A673 (cell line): ENCODE results near the gene PAN2. TPM values are rescaled to one million over a fixed set of nuclear protein-coding genes. Genes with fewer than 3 reads are reported as not detected.
A peak's percentile ranks its signal among the peaks of the same experiment; 100 is the strongest.

Experiments
- BruUV-seq: library from RNA; stranded (reverse); fragments of 400-500 nt; replicated peaks from 2 replicates; lab custom pipeline; 2021; lab: Mats Ljungman, UMichigan
- CTCF ChIA-PET: fragments of 300-600 bp; sonication (Branson Sonifier 250); formaldehyde crosslinking; loops from one replicate; lab custom pipeline; 2022; ENCODE audit warnings: antibody characterized with exemption; lab: Charles Lee
- POLR2A ChIA-PET: fragments of 300-600 bp; sonication (Branson Sonifier 250); formaldehyde crosslinking; loops from one replicate; lab custom pipeline; 2022; ENCODE audit warnings: antibody characterized with exemption; ENCODE audit not compliant: low non-redundant PET; lab: Charles Lee
- DNase-seq: peaks from one replicate; pipeline ENCODE4 v3.0.0-alpha.2; 2015; ENCODE audit warnings: low spot score
- H3K27ac ChIP-seq: fragments of 200-600 bp; sonication (generic); 2 replicates; pipeline ENCODE4 v1.5.1; 2016; ENCODE audit warnings: mixed run types, low read depth, mild to moderate bottlenecking, mixed read lengths, antibody characterized with exemption, low read length; ENCODE audit not compliant: poor library complexity, severe bottlenecking
- H3K27me3 ChIP-seq: fragments of 200-600 bp; sonication (generic); replicated peaks from 2 replicates; pipeline ENCODE4 v1.6.1; 2017; ENCODE audit warnings: mixed run types, low read depth, mild to moderate bottlenecking, mixed read lengths, antibody characterized with exemption, low read length; ENCODE audit not compliant: insufficient read depth, poor library complexity
- H3K36me3 ChIP-seq: fragments of 200-600 bp; sonication (generic); 2 replicates; pipeline ENCODE4 v1.6.1; 2016; ENCODE audit warnings: mixed run types, mild to moderate bottlenecking, mixed read lengths, antibody characterized with exemption, low read length; ENCODE audit not compliant: insufficient read depth, poor library complexity, severe bottlenecking
- H3K4me1 ChIP-seq: fragments of 200-600 bp; sonication (generic); 2 replicates; pipeline ENCODE4 v1.6.1; 2017; ENCODE audit warnings: mixed run types, mild to moderate bottlenecking, mixed read lengths, antibody characterized with exemption, low read length; ENCODE audit not compliant: insufficient read depth, poor library complexity, severe bottlenecking
- H3K4me3 ChIP-seq: fragments of 200-600 bp; sonication (generic); 2 replicates; pipeline ENCODE4 v1.5.1; 2016; ENCODE audit warnings: low read depth, mixed run types, mild to moderate bottlenecking, mixed read lengths, low read length; ENCODE audit not compliant: poor library complexity, severe bottlenecking
- H3K9me3 ChIP-seq: fragments of 200-600 bp; sonication (generic); 2 replicates; pipeline ENCODE4 v1.6.1; 2016; ENCODE audit warnings: mixed run types, low read depth, mild to moderate bottlenecking, mixed read lengths, antibody characterized with exemption, low read length; ENCODE audit not compliant: poor library complexity, severe bottlenecking
- EZH2 ChIP-seq: fragments of 200-600 bp; sonication (generic); IDR thresholded peaks from 2 replicates; pipeline ENCODE4 v1.6.1; 2017; ENCODE audit warnings: borderline replicate concordance, low read depth, mild to moderate bottlenecking, mixed read lengths, antibody characterized with exemption, low read length; ENCODE audit not compliant: poor library complexity, severe bottlenecking
- intact Hi-C: fragments of 100-400 bp; cut with micrococcal nuclease; formaldehyde crosslinking; loops from one replicate; pipeline ENCODE4 v1.10.0; 2022; ENCODE audit not compliant: unreplicated experiment
- total RNA-seq: library from RNA; stranded (reverse); gene quantifications from 2 replicates; pipeline ENCODE4 v1.2.3, GENCODE V29; 2021
- TF ChIP-seq, protein P1 (sequence below): fragments of 300-800, 200-600 bp; sonication (generic); conservative IDR thresholded peaks from 2 replicates; pipeline ENCODE4 v1.5.1; 2017; ENCODE audit warnings: low read depth, mild to moderate bottlenecking, antibody characterized with exemption, low read length, moderate library complexity, mixed read lengths

PAN2 gene
- total RNA-seq, 1 experiment from 2014 or later: 46.3 TPM

- intact Hi-C loops: no loop called here
- TF ChIP-seq, protein P1, sequence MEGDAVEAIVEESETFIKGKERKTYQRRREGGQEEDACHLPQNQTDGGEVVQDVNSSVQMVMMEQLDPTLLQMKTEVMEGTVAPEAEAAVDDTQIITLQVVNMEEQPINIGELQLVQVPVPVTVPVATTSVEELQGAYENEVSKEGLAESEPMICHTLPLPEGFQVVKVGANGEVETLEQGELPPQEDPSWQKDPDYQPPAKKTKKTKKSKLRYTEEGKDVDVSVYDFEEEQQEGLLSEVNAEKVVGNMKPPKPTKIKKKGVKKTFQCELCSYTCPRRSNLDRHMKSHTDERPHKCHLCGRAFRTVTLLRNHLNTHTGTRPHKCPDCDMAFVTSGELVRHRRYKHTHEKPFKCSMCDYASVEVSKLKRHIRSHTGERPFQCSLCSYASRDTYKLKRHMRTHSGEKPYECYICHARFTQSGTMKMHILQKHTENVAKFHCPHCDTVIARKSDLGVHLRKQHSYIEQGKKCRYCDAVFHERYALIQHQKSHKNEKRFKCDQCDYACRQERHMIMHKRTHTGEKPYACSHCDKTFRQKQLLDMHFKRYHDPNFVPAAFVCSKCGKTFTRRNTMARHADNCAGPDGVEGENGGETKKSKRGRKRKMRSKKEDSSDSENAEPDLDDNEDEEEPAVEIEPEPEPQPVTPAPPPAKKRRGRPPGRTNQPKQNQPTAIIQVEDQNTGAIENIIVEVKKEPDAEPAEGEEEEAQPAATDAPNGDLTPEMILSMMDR: no peak
- no peak for TF ChIP-seq EZH2
- POLR2A ChIA-PET: no interaction called here
- Histone ChIP-seq H3K9me3 (no peaks in the 10 kb centered on the region), H3K4me1 (peaks cover 3% of the 10 kb centered on the region), H3K36me3 (peaks cover 19% of the 10 kb centered on the region), H3K4me3 (peak overlapping the region; percentile 70), H3K27ac (peak overlapping the region; percentile 86), H3K27me3 (no peaks in the 10 kb centered on the region)
- DNase-seq: no peak
- CTCF ChIA-PET: interaction anchor here (1.0 kb wide), 2 partner anchors 9 to 49 kb away, joined by 3 to 5 read pairs; partner anchors contain the start of genes ANKRD52 and CNPY2
- no TSS peak for BruUV-seq
These were observed 66.2 kb downstream of the PAN2 start for GRCh38 chr12:56267443-56268071.

DNA sequence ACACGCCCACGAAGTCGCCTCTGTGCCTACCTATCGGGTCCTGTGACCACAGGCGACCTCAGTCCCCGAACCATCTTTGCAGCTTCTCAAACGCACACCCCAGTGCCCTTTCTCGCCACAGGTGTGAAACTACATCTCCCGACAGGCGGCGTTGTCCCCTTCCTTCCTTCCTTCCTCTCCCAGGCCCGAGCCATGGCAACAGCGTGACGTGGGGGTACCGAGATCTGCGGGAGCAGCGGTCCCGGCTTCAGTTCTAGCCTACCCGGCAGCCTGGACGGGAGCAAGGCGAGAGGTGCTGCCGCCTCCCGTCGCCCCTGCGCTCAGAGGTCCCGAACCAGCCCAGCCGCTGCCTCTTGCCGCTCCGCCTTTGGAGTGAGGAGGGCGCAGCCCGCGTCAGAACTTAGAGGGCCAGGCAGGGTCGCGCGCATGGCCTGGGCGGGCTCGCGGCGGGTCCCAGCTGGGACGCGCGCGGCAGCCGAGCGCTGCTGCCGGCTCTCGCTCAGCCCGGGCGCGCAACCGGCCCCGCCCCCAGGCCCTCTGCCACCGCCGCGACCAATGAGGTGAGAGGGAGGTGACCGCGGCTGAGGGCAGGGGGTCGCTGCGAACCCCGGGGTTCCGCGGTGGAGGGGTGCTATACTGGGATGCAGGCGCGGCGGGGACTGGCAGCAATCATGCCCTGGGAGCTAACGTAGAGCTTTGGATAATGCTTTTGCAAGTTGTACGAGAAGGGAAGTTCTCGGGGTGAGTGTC, 66.9 kb downstream of the PAN2 start, which contains the start of gene COQ10A:
Gene COQ10A, plus strand, starts transcription at position 250 of the 750 bp plus-strand sequence. Its CDS starts 177 bp downstream, at position 427.
- peaks cover 13% of the 10 kb centered on the region for H3K36me3 ChIP-seq
- peak within 1 kb of the TSS; percentile 86 for H3K27ac ChIP-seq
- TF ChIP-seq EZH2: no peak
- TF ChIP-seq, protein P1: peak; percentile 62
- peak within 1 kb of the TSS; percentile 70 for H3K4me3 ChIP-seq
- H3K9me3 ChIP-seq: no peaks in the 10 kb centered on the region
- ChIA-PET POLR2A (no interaction called here), CTCF (interaction anchor here (1.0 to 1.5 kb wide), 4 partner anchors 9 to 197 kb away, joined by 3 to 5 read pairs (median 4); partner anchors contain the start of genes ANKRD52 and CNPY2)
- peak; percentile 92 for DNase-seq
- BruUV-seq: no TSS peak
- H3K4me1 ChIP-seq: peaks cover 3% of the 10 kb centered on the region
- H3K27me3 ChIP-seq: no peaks in the 10 kb centered on the region
- intact Hi-C loops: no loop called here

Other genes with a start within 250 kb of the PAN2 start
- 302 and 327 TPM in 2 replicates for gene PA2G4, start 229.4 kb downstream of the PAN2 start, total RNA-seq
- gene RPL41, start 217.4 kb downstream of the PAN2 start, total RNA-seq: 3,332 and 3,475 TPM in 2 replicates
- 11.8 and 14.4 TPM in 2 replicates for gene ZC3H10, start 215.7 kb downstream of the PAN2 start, total RNA-seq
- 90.0 and 107 TPM in 2 replicates for gene ESYT1, start 205.7 kb downstream of the PAN2 start, total RNA-seq
- 180 and 181 TPM in 2 replicates for gene MYL6B, start 181.4 kb downstream of the PAN2 start, total RNA-seq
- gene MYL6, start 175.6 kb downstream of the PAN2 start, total RNA-seq: 690 and 789 TPM in 2 replicates
- gene SMARCC2, start 144.5 kb downstream of the PAN2 start, total RNA-seq: 133 and 140 TPM in 2 replicates
- gene RNF41, start 112.1 kb downstream of the PAN2 start, total RNA-seq: 48.1 and 49.5 TPM in 2 replicates
- gene NABP2, start 109.7 kb downstream of the PAN2 start, total RNA-seq: 67.5 and 73.2 TPM in 2 replicates
- 0.85 TPM in 1 of 2 replicates, not detected in the other for gene SLC39A5, start 103.9 kb downstream of the PAN2 start, total RNA-seq
- gene ANKRD52, start 75.6 kb downstream of the PAN2 start, total RNA-seq: 74.6 and 74.7 TPM in 2 replicates
- gene COQ10A, start 67.1 kb downstream of the PAN2 start, total RNA-seq: 13.6 and 17.0 TPM in 2 replicates
- gene CS, start 33.7 kb downstream of the PAN2 start, total RNA-seq: 412 and 448 TPM in 2 replicates
- 162 and 166 TPM in 2 replicates for gene CNPY2, start 18.0 kb downstream of the PAN2 start, total RNA-seq
- not detected in 2 replicates for gene IL23A, start 4.9 kb upstream of the PAN2 start, total RNA-seq
- 41.0 and 51.1 TPM in 2 replicates for gene STAT2, start 26.1 kb upstream of the PAN2 start, total RNA-seq
- not detected in 2 replicates for gene APOF, start 28.9 kb upstream of the PAN2 start, total RNA-seq
- gene TIMELESS, start 115.4 kb upstream of the PAN2 start, total RNA-seq: 71.4 and 75.9 TPM in 2 replicates
- not detected in 2 replicates for gene MIP, start 120.7 kb upstream of the PAN2 start, total RNA-seq
- 4.7 and 5.1 TPM in 2 replicates for gene SPRYD4, start 134.6 kb upstream of the PAN2 start, total RNA-seq
- gene GLS2, start 154.2 kb upstream of the PAN2 start, total RNA-seq: 0.24 TPM in 1 of 2 replicates, not detected in the other
- 29.7 and 37.5 TPM in 2 replicates for gene RBMS2, start 187.8 kb upstream of the PAN2 start, total RNA-seq